Mucosa of descending colon (tissue), 3 donors: ENCODE measurements around the gene AFTPH. TPM values are rescaled to one million over a fixed set of nuclear protein-coding genes. Genes with fewer than 3 reads are reported as not detected.

ENCODE experiments used
- ATAC-seq: fragments of 200-7000 bp; cut with Tn5 transposase; one replicate; pipeline ENCODE4 v1.9.1; 2020; ENCODE audit warnings: mild to moderate bottlenecking, moderate library complexity
- DNase-seq, 3 donors: peaks; one replicate each; pipeline ENCODE4 v3.0.0-alpha.2; 2020
- H3K36me3 ChIP-seq: fragments of 200-600 bp; one replicate; pipeline ENCODE4 v1.8.0; 2021; ENCODE audit warnings: low read depth, mild to moderate bottlenecking
- H3K4me1 ChIP-seq: fragments of 200-600 bp; one replicate; pipeline ENCODE4 v1.8.0; 2021; ENCODE audit warnings: low read depth, mild to moderate bottlenecking
- H3K4me3 ChIP-seq: fragments of 200-600 bp; one replicate; pipeline ENCODE4 v1.8.0; 2021; ENCODE audit warnings: mild to moderate bottlenecking
- H3K9me3 ChIP-seq: fragments of 200-600 bp; one replicate; pipeline ENCODE4 v1.8.0; 2021; ENCODE audit warnings: mild to moderate bottlenecking
- intact Hi-C, 2 donors: fragments of 100-400 bp; cut with DNase I in 1 of 2; cut with micrococcal nuclease in 1 of 2; formaldehyde crosslinking; loops; one replicate each; pipeline versions ENCODE4 v1.11.0 to v1.11.1; 2022; cut with DNase I, micrococcal nuclease
- total RNA-seq, 3 donors: library from RNA; stranded (reverse); fragmentation: NEBNext Ultra II Directional in 2 of 3; extraction: Animal tissue kit (Norgen Biotek cat#: 25700) in 2 of 3; gene quantifications; one replicate each; pipeline versions ENCODE4 v1.2.1 to v1.2.4, GENCODE V29; 2021 to 2023
- TF ChIP-seq, protein P1 (sequence below): fragments of 200-600 bp; IDR thresholded peaks from one replicate; pipeline ENCODE4 v1.8.0; 2022; ENCODE audit warnings: antibody characterized with exemption, mild to moderate bottlenecking
- donor health status: DM: no; HTN: no; CAD: no; lungs with moderate emphysema.
- donor health status: DM: no; HTN: no; CAD: no.
- donor health status: DM: no; HTN: yes; CAD: no.

Gene AFTPH
- total RNA-seq, 3 donors from 2014 or later = 45.9 to 61.2 (median 50.4) TPM

DNA sequence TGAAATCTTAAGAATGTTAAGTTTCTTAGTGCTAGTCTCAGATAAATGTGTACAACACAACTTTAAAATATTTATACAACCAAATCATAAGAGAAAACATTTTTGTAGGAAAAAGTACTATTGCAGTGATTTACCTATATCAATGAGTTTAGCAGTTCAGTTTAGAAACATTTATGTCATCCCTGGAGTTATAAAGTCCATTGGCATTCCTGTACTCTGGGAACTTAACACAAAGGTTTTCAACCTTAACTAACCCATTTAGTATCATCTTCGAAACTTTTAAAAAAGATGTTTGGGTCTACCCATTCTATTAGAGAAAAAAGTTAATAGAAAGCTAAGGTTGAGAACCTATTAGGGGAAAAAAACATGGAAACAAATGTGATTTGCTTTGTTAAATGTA is 10.9 kb downstream of the AFTPH start:
- intact Hi-C loops = no loop called here
- Histone ChIP-seq H3K4me3 (no peak overlapping the region), H3K9me3 (no peaks in the 10 kb centered on the region), H3K4me1 (peaks cover 5% of the 10 kb centered on the region), H3K36me3 (no peaks in the 10 kb centered on the region)
- DNase-seq (no peak), ATAC-seq (no peak)
- TF ChIP-seq, protein P1, sequence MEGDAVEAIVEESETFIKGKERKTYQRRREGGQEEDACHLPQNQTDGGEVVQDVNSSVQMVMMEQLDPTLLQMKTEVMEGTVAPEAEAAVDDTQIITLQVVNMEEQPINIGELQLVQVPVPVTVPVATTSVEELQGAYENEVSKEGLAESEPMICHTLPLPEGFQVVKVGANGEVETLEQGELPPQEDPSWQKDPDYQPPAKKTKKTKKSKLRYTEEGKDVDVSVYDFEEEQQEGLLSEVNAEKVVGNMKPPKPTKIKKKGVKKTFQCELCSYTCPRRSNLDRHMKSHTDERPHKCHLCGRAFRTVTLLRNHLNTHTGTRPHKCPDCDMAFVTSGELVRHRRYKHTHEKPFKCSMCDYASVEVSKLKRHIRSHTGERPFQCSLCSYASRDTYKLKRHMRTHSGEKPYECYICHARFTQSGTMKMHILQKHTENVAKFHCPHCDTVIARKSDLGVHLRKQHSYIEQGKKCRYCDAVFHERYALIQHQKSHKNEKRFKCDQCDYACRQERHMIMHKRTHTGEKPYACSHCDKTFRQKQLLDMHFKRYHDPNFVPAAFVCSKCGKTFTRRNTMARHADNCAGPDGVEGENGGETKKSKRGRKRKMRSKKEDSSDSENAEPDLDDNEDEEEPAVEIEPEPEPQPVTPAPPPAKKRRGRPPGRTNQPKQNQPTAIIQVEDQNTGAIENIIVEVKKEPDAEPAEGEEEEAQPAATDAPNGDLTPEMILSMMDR = no peak

DNA sequence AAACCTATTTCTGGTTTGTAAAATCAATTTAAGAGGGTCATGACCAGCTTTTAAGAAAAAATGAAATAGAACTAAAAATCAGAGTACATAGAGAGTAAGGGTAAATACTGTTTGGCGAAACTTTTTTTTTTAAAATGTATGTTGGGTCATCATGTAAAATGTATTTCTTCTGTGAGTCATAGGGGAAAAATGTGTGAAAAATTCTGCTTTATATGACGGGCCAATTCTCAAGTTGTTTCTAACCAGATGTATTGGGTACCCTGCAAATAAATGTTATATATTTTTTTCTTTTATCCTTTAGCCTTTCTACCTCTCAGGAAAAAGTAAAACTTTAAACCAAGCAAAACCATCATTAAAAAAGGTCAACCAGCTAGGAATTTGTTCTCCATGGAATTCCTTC is 13.9 kb downstream of the AFTPH start:
- Histone ChIP-seq H3K4me1 (peaks cover 7% of the 10 kb centered on the region), H3K4me3 (no peak overlapping the region), H3K9me3 (no peaks in the 10 kb centered on the region), H3K36me3 (no peaks in the 10 kb centered on the region)
- ATAC-seq (no peak), DNase-seq (no peak)
- TF ChIP-seq, protein P1 = no peak
- intact Hi-C loops = no loop called here

GRCh38 chr2:64538764-64539433 is 14.8 kb downstream of the AFTPH start:
- intact Hi-C loops = no loop called here
- TF ChIP-seq, protein P1 = no peak
- peaks cover 10% of the 10 kb centered on the region for H3K4me1 ChIP-seq
- no peaks in the 10 kb centered on the region for H3K9me3 ChIP-seq
- H3K4me3 ChIP-seq = no peak overlapping the region
- H3K36me3 ChIP-seq = no peaks in the 10 kb centered on the region
- DNase-seq (no peak), ATAC-seq (no peak)

- intact Hi-C loops = no loop called here
- no peak for ATAC-seq
- no peaks in the 10 kb centered on the region for H3K9me3 ChIP-seq
- no peak for DNase-seq
- no peak overlapping the region for H3K4me3 ChIP-seq
- H3K36me3 ChIP-seq = no peaks in the 10 kb centered on the region
- TF ChIP-seq, protein P1 = no peak
- peaks cover 4% of the 10 kb centered on the region for H3K4me1 ChIP-seq
Measured at GRCh38 chr2:64540615-64541014, 16.5 kb downstream of the AFTPH start.

- Histone ChIP-seq H3K9me3 (no peaks in the 10 kb centered on the region), H3K4me3 (no peak overlapping the region), H3K36me3 (no peaks in the 10 kb centered on the region), H3K4me1 (peaks cover 4% of the 10 kb centered on the region)
- intact Hi-C loops = no loop called here
- ATAC-seq (no peak), DNase-seq (no peak)
- TF ChIP-seq, protein P1 = no peak
Measured at GRCh38 chr2:64541547-64541946, 17.4 kb downstream of the AFTPH start.
